Measurements from ENCODE around the gene TRH.
"Not testable (repeated sequence)": the region's sequence is repeated elsewhere in the genome, so short reads cannot be mapped to it uniquely, and the experiment has no call there.

The TRH gene

DNA sequence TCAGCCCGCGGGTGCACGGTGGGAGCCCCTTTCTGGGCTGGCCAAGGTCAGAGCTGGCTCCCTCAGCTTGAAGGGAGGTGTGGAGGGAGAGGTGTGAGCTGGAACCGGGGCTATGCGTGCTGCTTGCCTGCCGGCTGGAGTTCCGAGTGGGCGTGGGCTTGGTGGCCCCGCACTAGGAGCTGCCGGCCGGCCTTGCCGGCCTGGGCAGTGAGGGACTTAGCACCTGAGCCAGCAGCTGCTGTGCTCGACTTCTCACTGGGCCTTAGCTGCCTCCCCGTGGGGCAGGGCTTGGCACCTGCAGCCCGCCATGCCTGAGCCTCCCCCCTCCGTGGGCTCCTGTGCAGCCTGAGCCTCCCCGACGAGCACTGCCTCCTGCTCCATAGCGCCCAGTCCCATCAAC lies 36.0 kb downstream of the TRH start:
- no peak for DNase-seq (ENCODE audit: low read depth in 2 of 2)

DNA sequence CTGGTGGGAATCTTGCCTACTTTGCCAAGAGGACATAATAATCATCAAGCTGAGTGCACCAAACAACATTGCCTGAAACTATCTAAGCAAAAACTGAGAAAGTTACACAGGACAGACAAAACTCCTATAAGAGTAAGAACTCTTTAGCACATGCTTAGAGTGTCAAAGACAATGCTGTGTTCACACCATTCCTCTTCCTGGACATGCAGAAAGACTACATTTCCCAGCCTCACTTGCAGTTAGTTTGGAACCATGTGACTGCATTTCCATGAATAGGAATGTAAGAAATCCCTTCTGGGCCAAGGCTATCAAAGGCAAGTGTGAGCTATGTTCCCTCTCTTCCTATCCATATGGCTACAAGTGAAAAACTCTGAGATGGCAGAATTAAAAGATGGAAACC lies 37.6 kb downstream of the TRH start:
- not testable (repeated sequence) for DNase-seq (ENCODE audit: low read depth in 2 of 2)

DNA sequence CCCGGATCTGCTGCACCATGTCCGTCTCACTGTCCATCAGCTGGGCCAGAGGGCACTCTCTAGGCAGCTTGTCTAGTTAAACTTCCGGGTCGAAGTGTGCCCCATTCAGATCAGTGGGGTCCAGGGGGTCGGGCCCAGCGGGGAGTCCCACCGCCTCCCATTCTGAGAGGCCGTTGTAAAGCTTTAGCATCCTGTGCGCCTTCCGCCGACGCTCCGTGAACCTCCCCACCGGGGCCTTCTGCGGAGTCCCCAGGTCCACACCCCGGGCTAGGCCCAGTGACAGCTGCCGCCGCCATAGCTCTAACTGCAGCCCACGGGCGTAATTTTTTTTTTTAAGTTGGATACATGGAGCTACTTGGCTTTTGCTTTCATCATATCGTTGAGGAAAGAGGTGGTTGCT lies 38.7 kb downstream of the TRH start:
- DNase-seq (ENCODE audit: low read depth in 2 of 2): not testable (repeated sequence)

DNA sequence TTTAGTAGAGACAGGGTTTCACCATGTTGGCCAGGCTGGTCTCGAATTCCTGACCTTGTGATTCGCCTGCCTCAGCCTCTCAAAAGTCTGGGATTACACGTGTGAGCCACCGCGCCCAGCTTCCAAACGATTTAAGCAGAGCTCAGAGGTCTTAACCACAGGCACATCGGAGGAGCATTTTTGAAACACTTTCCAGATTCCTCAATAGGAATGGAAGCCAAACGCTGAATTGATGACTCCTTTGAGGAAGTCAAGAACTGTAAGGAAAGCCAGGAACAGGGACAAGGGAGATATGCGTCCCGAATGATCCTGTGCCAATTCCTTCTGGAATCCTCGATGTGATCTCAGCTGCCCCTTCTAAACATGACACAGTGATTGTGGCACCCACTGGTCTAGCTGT lies 40.0 kb downstream of the TRH start:
- DNase-seq (ENCODE audit: low read depth in 2 of 2): no peak

DNA sequence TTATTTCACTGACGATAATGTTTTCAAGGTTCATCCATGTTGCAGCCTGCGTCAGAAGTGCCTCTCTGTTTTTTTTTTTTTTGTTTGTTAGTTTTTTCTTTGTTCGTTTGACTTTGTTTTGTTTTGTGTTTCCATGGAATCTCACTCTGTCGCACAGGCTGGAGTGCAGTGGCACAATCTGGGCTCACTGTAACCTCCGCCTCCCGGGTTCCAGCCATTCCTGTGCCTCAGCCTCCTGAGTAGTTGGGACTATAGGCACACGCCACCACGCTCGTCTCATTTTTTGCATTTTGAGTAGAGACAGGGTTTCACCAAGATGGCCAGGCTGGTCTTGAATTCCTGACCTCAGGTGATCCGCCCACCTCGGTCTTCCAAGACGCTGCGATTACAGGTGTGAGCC lies 43.1 kb downstream of the TRH start:
- DNase-seq (ENCODE audit: low read depth in 2 of 2): not testable (repeated sequence)

DNA sequence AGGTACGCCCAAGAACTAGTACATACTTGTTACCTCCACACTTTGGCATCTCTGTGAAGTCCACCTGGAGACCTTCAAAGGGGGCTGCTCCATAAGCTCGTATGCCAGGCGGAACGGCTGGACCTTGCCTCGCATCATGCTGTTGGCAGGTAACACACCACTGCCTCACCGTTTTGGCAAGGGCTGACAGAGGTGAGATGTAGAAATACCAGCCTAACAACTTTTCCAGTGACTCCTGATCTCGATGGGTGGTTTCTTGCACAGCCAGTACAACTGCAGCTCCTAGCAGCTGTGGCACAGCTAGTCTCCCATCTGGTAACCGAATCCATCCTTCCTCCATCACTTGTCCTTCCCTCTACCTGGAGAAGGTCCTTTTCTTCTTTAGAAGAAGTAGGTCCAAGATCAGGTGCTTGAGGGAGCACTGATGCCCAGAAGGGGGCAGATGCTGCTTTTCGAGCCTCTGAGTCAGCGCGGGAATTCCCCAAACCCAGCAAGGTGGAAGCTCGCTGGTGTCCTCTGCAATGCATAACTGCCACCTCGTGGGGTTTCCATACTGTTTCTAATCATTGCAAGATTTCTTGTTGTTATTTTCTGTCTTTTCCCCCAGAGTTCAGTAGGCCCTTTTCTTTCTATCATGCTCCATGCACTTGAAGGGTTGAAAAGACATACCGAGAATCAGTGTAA lies 51.8 kb downstream of the TRH start:
- DNase-seq (ENCODE audit: low read depth in 2 of 2): not testable (repeated sequence)

DNA sequence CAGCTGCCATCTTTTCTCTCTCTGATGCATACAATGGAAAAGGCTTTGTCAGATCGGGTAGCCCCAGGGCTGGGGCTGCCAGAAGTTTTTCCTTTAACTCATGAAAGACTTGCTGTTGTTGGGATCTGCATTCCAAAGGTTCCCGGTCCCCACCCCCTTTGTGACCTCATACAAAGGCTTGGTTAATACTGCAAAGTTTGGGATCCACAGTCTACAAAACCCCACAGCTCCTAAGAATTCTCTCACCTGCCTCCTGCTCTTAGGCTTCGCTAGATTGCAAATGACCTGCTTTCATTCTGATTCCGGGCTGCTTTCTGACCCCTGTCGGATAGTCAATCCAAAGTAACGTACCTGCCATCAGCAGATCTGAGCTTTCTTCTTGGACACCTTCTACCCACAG lies 52.9 kb downstream of the TRH start:
- DNase-seq (ENCODE audit: low read depth in 2 of 2): not testable (repeated sequence)
